ENCODE data around the gene BICDL2. TPM values are rescaled to one million over a fixed set of nuclear protein-coding genes. Genes with fewer than 3 reads are reported as not detected.

Gene BICDL2
- total and polyA plus RNA-seq, 12 donors = 0.14 to 0.31 (median 0.22) TPM; not detected in 8

DNA sequence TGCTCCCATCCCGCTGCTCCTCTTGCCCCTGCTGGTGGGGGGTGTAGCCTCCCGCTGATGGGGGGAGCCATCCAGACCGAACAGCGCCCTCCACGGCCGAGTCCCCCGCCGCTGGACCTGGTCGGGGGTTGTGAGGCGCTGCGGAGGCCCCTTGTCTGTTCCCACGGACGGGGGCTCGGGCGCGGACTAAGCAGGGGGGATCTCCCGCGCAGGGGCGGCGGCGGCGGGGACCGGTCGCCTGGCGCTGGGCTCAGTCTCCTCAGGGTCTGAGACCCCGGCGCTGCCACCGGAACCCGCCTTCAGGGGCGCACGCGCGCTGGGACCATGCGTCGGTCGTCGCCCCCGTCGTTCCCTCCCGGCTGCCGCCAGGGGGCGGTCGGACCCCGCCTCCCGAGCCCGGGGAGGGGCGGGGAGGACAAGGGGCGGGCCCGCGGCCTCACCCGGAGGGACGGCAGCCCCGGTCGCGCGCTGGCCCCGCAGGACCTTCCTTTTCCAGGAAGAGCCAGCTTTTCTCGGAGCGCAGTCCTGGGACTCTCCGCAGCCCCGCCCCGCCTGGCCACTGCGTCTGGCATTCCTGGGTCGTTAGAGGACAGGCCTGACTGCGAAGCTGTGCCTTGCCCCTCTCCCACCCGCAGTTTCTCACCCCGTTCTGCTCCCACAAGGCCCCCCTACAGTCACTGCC lies 22.4 kb upstream of the BICDL2 start:
- Histone ChIP-seq H3K27me3 (no peaks in the 10 kb centered on the region), H3K27ac (peak overlapping the region in 4 of 5 donors; percentile 30 to 88 (median 66)), H3K4me3 (peak overlapping the region in 3 of 4 donors; percentile 22 to 85 (median 78)), H3K4me1 (replicated peaks in 1 of 2) (peaks cover 9 to 17% of the 10 kb centered on the region in 2 donors), H3K36me3 (replicated peaks in 1 of 2) (no peaks in the 10 kb centered on the region), H3K9me3 (replicated peaks in 1 of 3) (no peaks in the 10 kb centered on the region)
- WGBS, 4 donors = 0 to 1% (median 1%) methylated on average over 28 to 66 of the region's 67 CpGs; no CpG with 5 or more reads in 1 of the 4 donors
- peak; percentile 89 to 96 (median 93) for DNase-seq
- TF ChIP-seq POLR2A (IDR thresholded peaks at IDR 0.05) = peak in 1 of 2 donors; percentile 52
- TF ChIP-seq, protein P1, sequence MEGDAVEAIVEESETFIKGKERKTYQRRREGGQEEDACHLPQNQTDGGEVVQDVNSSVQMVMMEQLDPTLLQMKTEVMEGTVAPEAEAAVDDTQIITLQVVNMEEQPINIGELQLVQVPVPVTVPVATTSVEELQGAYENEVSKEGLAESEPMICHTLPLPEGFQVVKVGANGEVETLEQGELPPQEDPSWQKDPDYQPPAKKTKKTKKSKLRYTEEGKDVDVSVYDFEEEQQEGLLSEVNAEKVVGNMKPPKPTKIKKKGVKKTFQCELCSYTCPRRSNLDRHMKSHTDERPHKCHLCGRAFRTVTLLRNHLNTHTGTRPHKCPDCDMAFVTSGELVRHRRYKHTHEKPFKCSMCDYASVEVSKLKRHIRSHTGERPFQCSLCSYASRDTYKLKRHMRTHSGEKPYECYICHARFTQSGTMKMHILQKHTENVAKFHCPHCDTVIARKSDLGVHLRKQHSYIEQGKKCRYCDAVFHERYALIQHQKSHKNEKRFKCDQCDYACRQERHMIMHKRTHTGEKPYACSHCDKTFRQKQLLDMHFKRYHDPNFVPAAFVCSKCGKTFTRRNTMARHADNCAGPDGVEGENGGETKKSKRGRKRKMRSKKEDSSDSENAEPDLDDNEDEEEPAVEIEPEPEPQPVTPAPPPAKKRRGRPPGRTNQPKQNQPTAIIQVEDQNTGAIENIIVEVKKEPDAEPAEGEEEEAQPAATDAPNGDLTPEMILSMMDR (IDR thresholded peaks at IDR 0.05) = peak; percentile 33 to 97 (median 82)
- intact Hi-C loops (cut with DNase I) = loop anchor here (5.0 to 10.0 kb wide), 3 partner anchors 66 to 116 kb away; no protein-coding TSS in a partner anchor

DNA sequence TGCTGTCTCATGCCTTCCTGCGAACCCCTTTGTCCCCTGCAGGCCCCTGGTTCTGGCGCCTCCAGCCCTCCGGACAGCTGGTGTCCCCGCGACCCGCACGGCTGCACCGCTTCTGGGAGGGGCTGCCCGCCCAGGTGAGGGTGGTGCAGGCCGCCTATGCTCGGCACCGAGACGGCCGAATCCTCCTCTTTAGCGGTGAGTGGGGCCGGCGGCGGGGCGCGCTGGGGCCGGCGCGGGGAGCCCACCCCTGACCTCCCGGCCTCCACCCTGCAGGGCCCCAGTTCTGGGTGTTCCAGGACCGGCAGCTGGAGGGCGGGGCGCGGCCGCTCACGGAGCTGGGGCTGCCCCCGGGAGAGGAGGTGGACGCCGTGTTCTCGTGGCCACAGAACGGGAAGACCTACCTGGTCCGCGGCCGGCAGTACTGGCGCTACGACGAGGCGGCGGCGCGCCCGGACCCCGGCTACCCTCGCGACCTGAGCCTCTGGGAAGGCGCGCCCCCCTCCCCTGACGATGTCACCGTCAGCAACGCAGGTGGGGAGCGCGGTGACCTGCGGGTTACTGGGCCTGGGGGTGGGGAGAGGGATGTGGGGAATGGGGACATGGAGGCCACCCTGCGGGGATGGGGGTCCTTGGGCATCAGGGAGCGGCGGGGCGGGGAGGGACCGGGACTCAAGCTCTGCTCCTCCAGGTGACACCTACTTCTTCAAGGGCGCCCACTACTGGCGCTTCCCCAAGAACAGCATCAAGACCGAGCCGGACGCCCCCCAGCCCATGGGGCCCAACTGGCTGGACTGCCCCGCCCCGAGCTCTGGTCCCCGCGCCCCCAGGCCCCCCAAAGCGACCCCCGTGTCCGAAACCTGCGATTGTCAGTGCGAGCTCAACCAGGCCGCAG lies 21.6 kb upstream of the BICDL2 start:
- Histone ChIP-seq H3K4me3 (peak overlapping the region in 3 of 4 donors; percentile 32 to 85 (median 78)), H3K4me1 (replicated peaks in 1 of 2) (peaks cover 9 to 17% of the 10 kb centered on the region in 2 donors), H3K27me3 (no peaks in the 10 kb centered on the region), H3K9me3 (replicated peaks in 1 of 3) (no peaks in the 10 kb centered on the region), H3K27ac (peak overlapping the region in 3 of 5 donors; percentile 9 to 59 (median 50)), H3K36me3 (replicated peaks in 1 of 2) (no peaks in the 10 kb centered on the region)
- 11 to 53% (median 24%) methylated on average over 7 to 77 of the region's 77 CpGs for WGBS, 4 donors
- DNase-seq = peak in 4 of 7 donors; percentile 38 to 65 (median 54)
- intact Hi-C loops (cut with DNase I) = loop anchor here (5.0 to 10.0 kb wide), 3 partner anchors 66 to 116 kb away; no protein-coding TSS in a partner anchor
- no peak for TF ChIP-seq POLR2A (IDR thresholded peaks at IDR 0.05)
- TF ChIP-seq, protein P1 (IDR thresholded peaks at IDR 0.05) = no peak

DNA sequence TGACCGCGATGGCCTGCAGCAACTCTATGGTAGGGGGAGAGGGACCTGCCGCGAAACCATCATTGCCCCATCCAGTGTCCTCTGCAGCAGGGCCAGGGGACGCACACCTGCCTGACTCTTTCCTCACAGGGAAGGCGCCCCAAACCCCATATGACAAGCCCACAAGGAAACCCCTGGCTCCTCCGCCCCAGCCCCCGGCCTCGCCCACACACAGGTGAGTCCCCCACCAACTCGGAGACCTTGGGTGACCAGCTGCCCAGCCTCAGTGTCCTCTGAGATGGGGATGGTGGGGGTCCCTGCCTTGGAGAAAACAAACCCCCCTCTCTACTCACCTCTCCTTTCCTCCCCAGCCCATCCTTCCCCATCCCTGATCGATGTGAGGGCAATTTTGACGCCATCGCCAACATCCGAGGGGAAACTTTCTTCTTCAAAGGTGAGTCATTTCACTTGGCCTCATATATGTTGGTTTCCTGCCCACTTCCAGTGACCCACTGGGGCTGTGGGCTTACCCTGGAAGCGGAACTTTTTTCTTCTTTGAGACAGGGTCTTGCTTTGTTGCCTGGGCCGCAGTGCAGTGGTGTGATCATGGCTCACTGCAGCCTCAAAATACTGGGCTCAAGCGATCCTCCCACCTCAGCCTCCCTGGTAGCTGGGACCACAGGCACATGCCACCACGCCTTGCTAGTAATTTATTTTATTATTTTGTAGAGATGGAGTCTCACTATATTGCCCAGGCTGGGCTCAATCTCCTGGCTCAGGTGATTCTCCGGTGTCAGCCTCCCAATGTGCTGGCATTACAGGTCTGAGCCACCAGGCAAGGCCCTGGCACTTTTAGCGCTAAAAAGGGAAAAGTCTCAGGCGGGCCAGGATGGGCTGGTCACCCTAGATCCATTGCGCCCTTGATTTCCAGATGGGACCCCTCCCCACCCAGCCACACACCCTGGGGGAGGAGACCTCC lies 20.7 kb upstream of the BICDL2 start:
- TF ChIP-seq POLR2A (IDR thresholded peaks at IDR 0.05) = no peak
- TF ChIP-seq, protein P1 (IDR thresholded peaks at IDR 0.05) = no peak
- no peaks in the 10 kb centered on the region for H3K36me3 ChIP-seq (replicated peaks in 1 of 2)
- H3K27me3 ChIP-seq = no peaks in the 10 kb centered on the region
- WGBS, 4 donors = 90 to 92% (median 91%) methylated on average over 19 to 22 of the region's 22 CpGs
- DNase-seq = no peak
- no peak overlapping the region for H3K27ac ChIP-seq
- H3K9me3 ChIP-seq (replicated peaks in 1 of 3) = no peaks in the 10 kb centered on the region
- H3K4me3 ChIP-seq = no peak overlapping the region
- H3K4me1 ChIP-seq (replicated peaks in 1 of 2) = peaks cover 9 to 17% of the 10 kb centered on the region in 2 donors
- intact Hi-C loops (cut with DNase I) = loop anchor here (5.0 to 10.0 kb wide), 3 partner anchors 67 to 117 kb away; no protein-coding TSS in a partner anchor
